ENCODE measurements around the gene GSTT4.
"Not testable (repeated sequence)": the region's sequence is repeated elsewhere in the genome, so short reads cannot be mapped to it uniquely, and the experiment has no call there.

GSTT4 gene

DNA sequence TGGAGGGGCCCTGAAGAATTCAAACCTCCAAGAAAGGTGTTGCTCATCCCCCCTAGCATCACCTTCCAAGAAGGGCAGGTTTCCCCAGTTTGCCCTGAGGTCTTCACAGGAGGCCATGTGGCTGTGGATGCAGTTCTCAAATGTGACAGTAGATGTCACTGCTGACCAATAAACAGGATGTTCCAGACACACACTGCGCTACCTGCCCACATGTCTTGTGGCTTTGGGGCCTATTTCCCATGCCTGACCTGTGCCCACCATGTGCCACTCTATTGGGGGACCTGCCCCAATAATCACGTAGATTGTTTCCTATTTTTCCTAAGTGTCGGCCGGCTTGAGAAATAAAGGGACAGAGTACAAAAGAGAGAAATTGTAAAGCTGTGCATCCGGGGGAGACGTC, 20.8 kb downstream of the GSTT4 start:
- no peak for DNase-seq

DNA sequence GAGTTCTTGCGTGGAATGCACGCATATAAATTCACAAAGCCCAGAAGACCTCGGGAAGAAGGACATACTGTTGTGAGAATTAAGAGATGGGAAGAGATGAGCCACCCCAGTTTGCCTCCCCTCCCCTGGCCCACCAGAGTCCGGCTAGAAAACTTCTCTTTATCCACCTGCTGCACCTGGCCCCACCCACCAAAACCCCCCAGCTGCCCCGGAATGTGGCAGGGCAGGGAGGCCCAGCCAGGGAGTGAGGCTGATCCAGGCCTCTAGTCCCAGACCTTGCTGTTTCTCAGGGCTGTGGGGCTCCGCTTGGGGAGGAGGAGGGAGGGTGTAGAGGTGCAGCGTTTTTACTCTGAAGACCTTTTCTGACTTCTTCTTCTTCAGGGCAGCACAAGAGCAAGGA, 24.7 kb downstream of the GSTT4 start:
- DNase-seq, result not testable (repeated sequence)

DNA sequence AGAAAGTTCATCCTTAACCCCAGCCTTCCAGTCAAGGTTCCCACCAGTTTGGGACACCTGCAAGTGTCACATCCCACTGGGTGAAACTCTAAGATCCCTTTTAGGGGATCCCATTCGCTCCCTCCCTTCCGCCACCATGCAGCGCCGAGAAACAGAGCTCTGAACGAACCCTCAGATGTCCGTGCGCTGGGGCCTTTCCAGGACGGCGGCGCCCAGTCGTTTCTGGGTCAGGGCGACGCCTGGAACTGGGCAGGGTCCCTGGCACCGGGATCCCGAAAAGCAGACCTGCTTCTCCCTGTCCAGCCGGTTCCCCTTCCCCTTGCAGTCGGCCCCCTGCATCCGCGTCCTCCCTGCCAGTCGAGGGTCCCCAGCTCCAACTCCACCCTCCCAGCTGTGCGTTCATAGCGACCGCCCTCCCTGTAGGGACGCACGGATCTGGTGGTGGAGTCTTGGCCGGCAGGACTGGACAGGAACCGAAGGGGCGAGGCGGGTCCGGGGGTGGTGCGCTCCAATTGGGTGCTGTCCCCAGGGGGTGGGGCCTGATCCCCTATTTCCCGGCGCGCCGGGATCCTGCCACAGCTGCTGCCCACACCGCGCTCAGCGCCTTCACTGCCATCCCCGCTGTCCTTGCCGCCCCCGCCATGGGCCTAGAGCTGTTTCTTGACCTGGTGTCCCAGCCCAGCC, 25.6 kb downstream of the GSTT4 start, which contains the start of gene GSTT2:
GSTT2 (plus strand) TSS at position 578 of the 684 bp plus-strand sequence.
- not testable (repeated sequence) for DNase-seq

DNA sequence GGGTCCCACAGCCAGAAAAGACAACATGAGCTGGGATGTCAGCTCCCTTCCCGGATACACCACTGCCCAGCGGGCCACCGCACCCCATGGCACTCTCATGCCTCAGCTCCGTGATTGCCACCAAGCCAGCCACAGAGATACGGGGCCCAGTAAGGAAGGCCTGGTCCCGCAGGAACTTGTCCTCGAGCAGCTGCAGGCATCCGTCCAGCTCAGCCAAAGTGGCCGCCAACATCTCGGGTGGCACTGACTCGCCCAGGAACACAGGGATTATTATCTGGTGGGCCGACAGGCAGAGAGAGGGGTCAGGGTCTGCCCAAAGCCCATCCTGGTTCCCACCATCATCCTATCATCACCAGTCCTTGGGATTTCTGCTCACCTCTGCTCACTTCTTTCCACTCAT, 27.9 kb downstream of the GSTT4 start:
- not testable (repeated sequence) for DNase-seq

DNA sequence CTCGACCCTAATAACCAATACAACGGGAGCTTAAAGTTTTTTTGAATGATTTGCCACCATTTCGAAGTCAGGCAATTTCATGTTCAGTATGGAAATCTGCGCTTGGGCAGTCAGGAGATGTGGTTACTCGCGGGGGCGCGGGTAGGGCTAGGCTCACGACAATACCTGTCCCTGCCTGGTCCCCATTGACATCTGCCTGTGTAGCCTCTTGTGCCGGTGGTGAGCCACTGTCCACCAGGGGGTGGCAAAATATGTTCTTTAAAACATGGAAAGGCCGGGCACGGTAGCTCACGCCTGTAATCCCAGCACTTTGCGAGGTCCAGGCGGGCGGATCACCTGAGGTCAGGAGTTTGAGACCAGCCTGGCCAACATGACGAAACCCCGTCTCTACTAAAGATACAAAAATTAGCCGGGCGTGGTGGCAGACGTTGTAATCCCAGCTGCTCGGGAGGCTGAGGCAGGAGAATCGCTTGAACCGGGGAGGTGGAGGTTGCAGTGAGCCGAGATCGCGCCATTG, 30.4 kb downstream of the GSTT4 start:
- DNase-seq, result not testable (repeated sequence)

DNA sequence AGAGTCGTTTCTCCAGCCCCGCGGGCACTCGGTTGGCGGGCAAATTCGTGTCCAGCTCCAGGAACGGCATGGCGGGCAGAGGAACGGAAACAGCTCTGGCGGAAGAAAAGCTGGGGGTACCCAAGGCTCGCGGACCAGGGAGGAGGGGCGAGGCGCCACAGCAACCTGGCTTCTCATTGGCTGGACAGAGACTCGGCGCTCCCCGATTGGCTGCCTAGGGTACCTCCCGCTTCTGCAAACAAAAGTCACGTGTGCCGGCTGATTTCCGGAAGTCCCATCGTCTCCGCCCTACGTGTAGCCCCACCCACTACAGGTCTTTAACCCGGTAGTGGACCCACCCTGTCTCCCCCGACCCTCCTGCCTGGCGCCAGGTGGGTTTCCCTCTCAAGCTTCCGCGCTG, 30.9 kb downstream of the GSTT4 start, which contains the start of gene DDT:
DDT (minus strand) TSS at position 97 of the 400 bp plus-strand sequence; CDS start at position 70, 27 bp downstream.
- not testable (repeated sequence) for DNase-seq

DNA sequence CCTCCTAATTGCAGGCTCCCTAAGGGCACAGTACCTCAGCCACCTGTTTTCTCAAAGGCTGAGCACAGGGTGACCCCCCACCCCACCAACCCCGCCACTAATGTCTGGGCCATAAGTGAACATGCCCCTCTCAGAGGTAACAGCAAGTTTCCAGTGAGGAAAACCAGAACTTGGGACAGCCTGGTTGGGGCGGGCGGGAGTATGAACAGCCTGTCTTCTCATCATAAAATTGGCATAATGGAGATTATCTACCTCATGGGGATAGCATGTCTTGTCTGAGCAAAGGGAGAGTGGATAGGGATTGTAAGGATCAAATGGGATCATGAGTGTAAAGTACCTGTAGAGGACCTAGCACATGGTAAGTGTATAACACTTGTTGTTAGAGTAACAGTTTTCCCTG, 33.3 kb downstream of the GSTT4 start:
- not testable (repeated sequence) for DNase-seq

DNA sequence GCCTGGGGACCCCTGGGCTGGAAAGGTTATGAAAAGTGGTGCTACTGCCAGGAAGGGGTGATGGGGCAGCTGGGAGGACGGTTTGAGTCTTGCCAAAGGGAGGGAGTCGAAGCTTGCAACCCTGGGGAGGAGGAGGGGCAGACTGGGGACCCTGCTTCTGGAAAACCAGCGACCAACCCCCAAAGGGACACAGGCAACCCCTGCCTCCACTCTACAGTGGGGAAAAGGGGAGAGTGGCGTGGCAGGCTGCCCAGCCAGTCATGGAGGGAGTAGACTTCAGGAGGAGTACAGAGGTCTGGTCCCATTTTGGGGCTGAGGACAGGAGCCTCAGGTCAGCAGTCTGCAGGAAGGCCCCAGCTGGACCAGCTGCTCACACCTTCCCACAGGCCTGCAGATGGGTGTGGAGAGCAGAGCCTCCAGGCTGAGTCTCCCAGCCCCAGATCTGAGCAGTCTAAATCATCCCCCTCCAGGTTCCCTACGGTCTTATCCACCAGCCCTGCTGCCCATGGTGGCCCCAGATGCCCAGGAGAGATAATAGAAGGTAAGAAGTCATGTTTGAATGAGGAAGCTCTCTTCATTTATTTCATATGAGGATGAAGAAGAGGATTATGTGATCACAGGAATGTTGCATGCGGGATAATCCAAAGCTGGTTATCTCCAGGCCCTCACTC, 34.3 kb downstream of the GSTT4 start:
- no peak for DNase-seq

DNA sequence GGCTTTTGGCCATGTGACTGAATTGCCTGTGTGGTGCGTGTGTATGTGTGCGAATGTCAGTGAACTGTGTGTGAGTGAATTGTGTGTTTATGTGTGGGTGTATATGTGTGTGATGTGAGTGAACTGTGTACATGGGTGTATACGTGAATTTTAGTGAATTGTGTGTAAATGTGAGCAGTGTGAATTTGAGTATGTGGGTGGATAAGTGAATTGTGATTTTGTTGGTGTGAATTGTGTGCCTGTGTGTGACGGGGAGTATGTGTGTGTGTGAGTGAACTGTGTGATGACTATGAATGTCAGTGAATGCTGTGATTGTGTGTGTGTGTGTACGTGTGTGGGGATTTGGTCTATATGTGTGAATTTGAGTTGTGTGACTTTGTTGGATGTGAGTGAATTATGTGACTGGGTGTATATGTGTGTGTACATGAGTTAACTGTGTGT, 35.0 kb downstream of the GSTT4 start:
- DNase-seq, result no peak

DNA sequence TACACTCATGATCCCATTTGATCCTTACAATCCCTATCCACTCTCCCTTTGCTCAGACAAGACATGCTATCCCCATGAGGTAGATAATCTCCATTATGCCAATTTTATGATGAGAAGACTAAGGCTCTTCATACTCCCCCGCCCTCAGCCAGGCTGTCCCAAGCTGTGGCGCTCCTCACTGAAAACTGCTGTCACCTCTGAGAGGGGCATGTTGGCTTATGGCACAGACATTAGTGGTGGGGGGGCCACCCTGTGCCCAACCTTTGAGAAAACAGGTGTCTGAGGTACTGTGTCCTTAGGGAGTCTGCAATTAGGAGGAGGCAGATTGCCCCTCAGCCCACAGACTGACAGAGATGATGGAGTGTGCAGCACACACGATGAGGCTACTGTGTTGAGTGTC, 36.2 kb downstream of the GSTT4 start:
- no peak for DNase-seq

DNA sequence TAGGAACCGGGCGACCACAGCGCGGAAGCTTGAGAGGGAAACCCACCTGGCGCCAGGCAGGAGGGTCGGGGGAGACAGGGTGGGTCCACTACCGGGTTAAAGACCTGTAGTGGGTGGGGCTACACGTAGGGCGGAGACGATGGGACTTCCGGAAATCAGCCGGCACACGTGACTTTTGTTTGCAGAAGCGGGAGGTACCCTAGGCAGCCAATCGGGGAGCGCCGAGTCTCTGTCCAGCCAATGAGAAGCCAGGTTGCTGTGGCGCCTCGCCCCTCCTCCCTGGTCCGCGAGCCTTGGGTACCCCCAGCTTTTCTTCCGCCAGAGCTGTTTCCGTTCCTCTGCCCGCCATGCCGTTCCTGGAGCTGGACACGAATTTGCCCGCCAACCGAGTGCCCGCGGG, 38.7 kb downstream of the GSTT4 start, which contains the start of gene DDTL:
DDTL (plus strand) TSS at position 321 of the 400 bp plus-strand sequence; CDS start at position 348, 27 bp downstream.
- DNase-seq, result not testable (repeated sequence)

DNA sequence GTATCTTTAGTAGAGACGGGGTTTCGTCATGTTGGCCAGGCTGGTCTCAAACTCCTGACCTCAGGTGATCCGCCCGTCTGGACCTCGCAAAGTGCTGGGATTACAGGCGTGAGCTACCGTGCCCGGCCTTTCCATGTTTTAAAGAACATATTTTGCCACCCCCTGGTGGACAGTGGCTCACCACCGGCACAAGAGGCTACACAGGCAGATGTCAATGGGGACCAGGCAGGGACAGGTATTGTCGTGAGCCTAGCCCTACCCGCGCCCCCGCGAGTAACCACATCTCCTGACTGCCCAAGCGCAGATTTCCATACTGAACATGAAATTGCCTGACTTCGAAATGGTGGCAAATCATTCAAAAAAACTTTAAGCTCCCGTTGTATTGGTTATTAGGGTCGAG, 39.2 kb downstream of the GSTT4 start:
- DNase-seq, result not testable (repeated sequence)

DNA sequence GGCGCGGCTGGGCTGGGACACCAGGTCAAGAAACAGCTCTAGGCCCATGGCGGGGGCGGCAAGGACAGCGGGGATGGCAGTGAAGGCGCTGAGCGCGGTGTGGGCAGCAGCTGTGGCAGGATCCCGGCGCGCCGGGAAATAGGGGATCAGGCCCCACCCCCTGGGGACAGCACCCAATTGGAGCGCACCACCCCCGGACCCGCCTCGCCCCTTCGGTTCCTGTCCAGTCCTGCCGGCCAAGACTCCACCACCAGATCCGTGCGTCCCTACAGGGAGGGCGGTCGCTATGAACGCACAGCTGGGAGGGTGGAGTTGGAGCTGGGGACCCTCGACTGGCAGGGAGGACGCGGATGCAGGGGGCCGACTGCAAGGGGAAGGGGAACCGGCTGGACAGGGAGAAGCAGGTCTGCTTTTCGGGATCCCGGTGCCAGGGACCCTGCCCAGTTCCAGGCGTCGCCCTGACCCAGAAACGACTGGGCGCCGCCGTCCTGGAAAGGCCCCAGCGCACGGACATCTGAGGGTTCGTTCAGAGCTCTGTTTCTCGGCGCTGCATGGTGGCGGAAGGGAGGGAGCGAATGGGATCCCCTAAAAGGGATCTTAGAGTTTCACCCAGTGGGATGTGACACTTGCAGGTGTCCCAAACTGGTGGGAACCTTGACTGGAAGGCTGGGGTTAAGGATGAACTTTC, 44.0 kb downstream of the GSTT4 start, which contains the start of gene GSTT2B:
GSTT2B (minus strand) TSS at position 112 of the 688 bp plus-strand sequence; CDS start at position 48, 64 bp downstream.
- not testable (repeated sequence) for DNase-seq

DNA sequence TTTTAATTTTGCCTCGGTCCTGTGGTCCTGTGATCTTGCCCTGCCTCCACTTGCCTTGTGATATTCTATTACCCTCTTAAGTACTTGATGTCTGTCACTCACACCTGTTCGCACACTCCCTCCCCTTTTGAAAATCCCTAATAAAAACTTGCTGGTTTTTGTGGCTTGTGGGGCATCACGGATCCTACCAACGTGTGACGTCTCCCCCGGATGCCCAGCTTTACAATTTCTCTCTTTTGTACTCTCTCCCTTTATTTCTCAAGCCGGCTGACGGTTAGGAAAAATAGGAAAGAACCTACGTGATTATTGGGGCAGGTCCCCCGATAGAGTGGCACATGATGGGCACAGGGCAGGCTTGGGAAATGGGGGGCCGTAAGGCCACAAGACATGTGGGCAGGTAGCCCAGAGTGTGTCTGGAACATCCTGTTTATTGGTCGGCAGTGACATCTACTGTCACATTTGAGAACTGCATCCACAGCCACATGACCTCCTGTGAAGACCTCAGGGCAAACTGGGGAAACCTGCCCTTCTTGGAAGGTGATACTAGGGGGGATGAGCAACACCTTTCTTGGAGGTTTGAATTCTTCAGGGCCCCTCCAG, 48.9 kb downstream of the GSTT4 start:
- DNase-seq, result not testable (repeated sequence)

DNA sequence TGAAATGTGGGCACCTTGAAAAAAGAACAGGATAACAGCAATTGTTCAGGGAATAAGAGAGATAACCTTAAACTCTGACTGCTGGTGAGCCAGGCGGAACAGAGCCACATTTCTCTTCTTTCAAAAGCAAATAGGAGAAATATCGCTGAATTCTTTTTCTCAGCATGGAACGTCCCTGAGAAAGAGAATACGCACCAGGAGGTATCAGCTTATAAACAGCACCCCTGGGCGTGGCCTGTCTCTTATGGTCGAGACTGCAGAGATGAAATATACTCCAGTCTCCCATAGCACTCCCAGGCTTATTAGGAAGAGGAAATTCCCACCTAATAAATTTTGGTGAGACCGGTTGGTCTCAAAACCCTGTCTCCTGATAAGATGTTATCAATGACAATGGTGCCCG, 49.4 kb downstream of the GSTT4 start:
- not testable (repeated sequence) for DNase-seq

DNA sequence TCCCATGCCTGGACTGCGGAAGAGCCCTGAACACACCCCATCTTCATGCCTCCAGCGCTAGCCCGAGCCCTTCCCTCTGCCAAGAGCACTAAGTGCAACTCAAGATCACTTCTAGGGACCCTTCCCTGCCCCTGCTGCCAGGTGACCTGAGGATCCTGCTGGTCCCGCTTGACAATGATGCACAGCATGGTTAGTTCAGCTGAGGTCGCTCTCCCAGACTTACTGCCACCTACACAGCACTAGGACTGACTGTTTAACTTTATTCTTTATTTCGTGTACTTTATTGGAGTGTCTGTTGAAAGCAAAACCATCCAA, 50.3 kb downstream of the GSTT4 start:
- DNase-seq, result not testable (repeated sequence)

DNA sequence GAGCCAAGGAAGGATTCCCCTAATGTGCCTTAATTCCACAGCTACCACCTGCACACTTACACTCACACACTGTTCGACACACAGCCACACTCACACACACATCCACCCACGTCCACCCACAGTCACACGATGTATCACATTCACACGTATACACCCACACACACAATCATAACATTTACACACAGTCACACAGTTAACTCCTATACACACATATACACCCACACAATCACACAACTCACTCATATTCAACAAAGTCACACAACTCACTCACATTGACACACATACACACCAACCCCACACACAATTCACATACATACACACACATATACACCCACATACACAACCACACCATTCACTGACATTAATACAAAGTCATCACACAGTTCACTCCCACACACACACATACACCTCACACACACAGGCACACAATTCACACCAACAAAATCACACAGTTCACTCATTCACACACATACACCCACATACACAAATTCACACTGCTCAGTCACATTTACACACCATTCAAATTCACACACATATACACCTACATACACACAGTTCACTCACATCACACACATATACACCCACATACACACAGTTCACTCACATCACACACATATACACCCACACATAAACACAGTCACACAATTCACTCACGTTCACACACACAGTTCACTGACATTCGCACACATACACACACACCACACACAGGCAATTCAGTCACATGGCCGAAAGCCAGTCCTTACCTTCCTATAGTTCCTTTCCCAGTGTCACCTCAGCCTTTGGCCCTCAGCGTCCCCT, 50.9 kb downstream of the GSTT4 start:
- DNase-seq, result not testable (repeated sequence)

DNA sequence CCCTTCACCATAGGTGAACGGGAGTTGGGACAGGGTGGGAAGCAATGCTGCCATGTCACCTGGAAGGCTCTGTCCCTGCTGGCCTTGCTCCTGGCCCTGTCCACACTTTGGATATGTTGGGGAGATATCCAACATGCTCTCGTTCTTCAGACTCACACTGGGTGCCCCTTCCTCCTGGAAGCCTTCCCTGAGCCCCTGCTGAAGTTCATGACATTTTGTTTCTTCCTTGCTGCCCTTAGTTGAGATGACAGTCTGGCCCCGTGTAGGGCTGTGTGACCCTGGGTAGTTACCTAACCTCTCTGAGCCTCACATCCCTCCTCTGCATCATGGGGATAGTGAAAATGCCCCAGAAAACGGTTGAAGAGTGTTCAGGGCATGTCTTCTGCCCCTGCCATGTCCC, 51.8 kb downstream of the GSTT4 start:
- DNase-seq, result not testable (repeated sequence)

DNA sequence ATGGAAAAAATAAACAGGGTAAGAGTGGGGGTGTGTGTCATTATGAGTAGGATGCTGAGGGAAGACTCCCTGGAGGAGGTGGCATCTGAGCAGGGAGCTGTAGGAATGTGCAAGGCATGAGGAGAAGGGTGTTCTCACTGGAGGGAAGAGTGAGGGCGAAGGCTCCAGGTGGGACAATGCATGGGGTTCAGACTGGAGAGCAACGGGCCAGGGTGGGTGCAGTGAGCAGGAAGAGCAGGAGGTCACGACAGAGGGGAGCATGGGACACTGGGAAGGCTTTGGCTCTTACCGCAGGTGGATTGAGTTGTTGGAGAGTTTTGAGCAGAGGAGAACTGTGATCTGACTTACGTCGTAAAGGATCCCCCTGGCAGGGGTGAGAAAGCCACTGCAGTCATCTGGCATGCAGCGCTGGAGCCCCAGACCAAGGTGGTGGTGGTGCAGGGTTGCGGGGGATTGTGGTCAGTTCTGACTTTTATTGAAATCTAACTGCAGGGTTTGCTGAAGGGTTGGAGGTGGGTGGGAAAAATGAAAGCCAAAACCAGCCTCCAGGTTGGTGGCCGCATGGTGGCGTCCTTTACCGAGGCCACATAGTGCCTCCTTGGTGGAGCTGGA, 52.4 kb downstream of the GSTT4 start:
- DNase-seq, result not testable (repeated sequence)

DNA sequence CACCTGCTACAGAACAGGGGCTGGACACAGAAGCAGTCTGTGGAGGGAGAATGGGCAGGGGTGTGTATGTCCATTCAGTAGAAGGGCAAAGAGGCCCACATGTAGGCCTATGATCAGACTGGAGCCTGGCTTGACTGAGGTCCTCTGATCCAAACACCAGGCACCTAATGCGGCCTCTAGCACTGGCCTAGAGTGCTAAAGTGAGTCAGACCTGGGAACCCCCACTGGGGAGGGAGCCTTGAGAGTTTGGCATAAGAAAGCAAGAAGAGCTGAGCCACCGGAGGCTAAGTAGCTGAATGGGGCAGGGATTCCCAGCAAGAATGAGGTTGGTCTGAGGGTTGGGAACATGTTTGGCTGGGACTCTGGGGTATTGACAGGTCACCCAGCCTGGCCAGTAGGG, 53.9 kb downstream of the GSTT4 start:
- DNase-seq, result not testable (repeated sequence)

DNA sequence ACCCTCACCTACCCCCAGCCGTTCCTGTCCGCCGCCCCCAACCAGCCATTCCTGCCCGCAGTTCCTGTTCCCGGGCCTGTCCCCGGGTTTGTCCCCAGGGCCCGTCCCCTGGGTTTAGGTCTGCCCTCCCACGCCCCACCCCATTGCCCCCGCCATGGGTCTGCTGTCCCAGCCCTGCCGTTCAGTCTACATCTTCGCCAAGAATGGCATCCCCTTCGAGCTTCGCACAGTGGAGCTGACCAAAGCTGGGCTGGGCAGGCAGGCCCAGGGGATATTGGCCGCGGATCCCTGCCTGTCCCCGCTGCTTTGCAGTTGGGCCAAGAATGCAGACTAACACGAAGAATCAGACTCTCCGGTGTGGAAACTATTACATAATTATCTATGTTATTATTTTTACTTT, 55.5 kb downstream of the GSTT4 start:
- not testable (repeated sequence) for DNase-seq

Measured in GOT3 (cell line).